Stimulated activated CD4-positive, alpha-beta T cell treated with anti-CD3 and anti-CD28 coated beads, Interleukin-1b, Interleukin-23, amount 100 ng/mL, for 1 hour (primary cell): ENCODE data around the gene VPS26B.
"Not testable (repeated sequence)": the region's sequence is repeated elsewhere in the genome, so short reads cannot be mapped to it uniquely, and the experiment has no call there.

Experiments
- DNase-seq, 2 donors: peaks; one replicate each; pipeline ENCODE4 v3.0.0-alpha.2; 2020; ENCODE audit warnings: low read depth in 2 of 2

Gene VPS26B

DNA sequence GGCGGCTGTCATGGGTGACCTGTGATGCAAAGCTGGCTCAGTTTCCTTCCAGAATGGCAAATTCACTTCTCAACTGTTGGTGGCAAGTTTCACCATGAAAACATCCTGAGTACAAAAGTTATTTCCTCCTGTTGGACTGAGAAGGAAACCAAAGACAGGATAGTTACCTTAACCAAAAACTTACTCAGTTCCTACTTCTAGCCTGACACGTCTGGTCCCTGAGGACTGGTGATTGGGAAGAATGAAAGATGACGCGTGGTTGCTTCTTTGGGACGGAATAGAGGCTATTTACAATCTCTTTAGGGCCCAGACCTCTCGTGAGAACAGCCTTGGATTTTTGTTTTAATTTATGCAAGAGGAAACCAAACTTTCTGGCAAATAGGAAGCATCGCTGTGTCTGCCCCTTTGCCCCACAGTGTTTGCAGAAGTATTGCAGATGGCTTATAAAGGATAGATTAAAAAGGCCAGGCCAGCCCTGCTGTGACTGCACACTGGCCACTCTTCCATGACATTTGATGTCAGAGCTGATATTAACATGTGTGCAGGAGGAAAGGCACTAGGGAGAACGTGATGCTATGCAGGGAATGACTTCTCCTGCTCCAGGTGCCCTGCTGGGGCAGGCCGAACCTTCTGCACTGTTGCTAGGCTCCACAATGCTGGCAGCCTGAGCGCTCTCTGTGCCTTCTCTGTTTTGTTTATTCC, 7.6 kb downstream of the VPS26B start:
- DNase-seq: no peak

DNA sequence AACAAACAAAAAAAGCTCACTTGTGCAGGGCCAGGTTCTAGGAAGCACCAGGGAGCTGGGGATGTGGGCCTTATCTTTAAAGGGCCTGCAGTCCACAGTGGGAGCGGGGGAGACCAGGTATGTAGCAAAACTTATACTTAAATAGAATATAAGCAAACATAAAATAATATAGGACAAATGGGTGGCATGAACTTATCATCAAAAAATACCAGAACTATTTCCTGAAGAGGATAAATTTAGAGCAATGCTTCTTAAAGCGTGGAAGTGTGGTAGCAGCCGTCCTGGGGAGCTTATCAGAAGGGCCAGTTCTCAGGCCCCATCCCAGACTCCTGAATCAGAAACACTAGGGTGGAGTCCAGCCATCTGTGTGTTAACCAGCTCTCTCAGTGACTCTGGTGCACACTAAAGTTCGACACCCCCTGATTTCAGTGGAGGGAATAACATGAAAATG, 9.3 kb downstream of the VPS26B start:
- DNase-seq: no peak

DNA sequence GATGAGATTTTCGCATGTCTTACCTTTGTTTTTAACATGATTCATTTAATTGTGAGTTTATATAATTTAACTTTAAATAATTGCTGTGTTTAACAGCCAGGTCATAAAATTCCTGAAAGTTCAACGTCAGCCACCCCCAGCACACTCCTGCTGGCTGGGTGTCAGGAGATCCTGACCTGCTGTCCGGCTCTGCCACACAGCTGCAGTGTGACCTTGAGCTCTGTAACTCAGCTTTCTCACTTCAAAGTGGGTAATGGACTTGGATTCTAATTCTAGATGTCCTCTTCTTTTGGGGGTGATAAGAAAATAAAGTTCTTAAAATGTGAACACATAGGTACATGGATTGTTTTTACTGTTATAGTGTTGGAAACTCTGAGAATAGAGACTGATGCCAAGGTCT, 10.9 kb downstream of the VPS26B start:
- no peak for DNase-seq

DNA sequence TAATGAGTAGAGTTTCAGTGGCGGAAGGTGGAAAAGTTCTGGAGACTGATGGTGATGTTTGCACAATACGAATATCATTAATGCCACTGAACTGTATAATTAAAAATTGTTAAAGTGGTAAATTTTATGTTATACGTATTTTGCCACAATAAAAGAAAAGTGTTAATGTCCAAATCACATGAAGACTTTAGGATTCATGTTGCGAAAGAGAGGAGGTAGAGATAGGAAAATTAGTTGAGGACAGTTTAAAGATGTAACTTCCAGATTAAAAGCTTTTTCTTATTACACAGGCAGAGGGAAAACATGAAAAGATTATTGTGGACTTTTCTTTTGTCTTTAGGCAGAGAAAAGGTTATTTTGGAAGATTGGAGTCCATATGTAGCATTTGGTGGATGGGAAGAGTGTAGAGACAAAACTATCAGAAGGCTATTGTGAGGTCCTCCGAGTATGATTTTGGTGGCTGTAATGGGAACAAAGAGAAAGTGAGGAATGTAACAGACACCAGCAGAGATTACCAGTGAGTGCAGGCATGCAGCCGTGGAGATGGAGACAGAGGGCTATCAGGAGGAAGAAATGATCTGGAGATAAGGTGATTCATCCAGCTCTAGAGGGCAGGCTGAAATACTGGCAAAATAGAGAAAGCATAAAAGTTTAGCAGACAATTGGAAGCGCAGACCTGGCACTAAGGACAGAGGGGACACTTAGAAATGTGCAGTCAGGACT, 12.5 kb downstream of the VPS26B start:
- no peak for DNase-seq

DNA sequence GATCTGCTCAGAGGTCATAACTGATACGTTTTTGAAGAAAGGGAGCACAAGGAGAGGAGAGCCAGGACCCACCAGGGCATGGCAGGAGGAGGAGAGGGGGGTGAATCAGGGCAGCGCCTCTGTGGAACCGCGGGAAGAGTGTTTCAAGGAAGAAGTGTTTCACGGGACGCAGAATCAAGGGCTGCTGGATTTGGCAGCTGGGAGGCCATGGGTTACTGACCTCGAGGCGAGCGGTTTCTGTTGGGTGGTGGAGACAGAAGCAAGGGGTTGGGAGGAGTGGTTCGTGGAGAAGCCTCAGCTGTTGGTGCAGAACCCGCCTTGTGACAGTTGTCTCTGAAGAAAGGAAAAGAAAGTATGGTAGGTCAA, 13.1 kb downstream of the VPS26B start:
- no peak for DNase-seq

DNA sequence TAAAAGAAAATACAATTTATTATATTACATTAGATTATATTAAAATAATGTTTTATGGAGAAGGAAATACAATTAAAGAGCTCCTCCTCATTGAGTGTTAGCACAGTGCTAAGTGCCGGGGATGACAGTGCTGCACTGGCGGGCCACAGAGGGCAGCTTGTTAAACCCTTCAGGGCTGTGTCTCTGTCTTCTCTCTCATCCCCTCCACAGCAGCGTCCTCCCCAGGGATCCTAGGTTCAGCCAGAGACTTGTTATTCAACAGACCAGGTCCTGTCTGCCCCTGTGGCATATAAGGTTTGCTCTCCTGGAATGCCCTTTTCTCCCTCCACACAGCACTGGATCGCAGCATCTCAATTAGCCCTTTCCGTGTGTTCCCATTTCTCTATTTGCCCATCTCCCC, 14.5 kb downstream of the VPS26B start:
- no peak for DNase-seq

DNA sequence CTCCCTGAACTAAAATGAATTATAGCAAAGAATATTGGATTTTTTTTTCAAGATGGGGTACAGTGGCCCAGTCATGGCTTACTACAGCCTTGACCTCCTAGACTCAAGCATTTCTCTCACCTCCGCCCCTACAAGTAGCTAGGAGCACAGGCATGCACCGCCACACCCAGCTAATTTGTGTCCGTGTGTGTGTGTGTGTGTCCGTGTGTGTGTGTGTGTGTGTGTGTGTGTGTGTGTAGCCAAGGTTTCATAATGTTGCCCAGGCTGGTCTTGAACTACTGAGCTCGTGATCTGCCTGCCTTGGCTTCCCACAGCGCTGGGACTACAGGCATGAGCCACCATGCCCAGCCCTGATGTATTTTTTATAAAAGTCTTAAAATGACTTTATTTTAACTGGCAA, 16.1 kb downstream of the VPS26B start:
- DNase-seq: no peak

DNA sequence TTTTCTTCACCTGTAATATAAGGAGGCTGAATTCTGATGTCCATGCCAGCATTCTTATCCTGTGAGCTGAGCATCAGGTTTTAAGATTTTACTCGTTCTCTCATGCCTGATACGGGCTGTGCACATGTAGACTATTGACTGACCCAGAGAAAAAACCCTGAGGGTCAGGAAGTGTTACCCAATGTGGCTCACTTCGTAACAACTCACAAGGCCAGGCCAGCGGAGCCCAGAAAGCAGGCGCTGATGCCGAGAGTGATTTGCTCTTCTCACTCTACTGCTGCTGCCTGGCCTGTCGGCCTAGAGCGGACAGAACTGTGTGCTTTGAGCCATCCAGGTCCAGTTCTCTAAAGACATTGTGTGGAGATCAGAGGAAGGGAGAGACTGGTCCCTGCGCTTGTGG, 17.9 kb downstream of the VPS26B start:
- no peak for DNase-seq

DNA sequence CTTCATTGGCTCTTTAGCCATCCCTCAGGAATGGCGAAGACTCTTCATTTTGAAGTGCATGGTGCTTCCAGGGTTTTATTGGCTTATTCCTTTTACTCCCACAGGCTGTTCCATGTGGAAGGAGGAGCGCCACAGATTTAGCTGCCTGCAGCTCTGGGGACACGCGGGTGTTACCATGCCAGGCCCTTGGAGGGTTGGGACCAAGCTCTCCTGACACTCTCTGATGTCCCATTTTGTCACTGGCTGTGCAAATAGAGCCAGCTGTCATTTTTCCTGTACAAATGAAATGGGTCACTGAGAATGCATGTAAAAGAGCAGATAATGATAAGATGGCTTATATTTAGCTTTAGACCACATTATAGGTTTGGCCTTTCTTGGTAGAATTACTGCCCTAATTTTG, 19.4 kb downstream of the VPS26B start:
- no peak for DNase-seq

DNA sequence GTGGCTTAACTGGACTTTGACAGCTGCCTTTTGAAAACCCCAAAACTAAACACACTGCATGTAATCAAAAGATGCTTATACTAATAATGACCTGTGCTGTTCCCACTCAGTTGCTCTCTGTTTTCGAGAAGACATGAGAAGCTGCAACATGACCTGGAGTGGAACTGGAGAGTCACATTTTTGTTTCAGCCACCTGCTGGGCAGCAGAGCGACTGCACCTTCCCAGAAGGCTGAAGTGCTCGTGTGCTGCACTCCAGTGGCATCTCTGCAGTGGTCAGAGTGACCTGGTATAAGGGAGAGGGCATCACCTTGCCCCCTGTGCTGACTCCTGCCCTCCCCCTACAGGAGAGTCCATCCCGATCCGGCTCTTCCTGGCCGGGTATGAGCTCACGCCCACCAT, 20.1 kb downstream of the VPS26B start:
- no peak for DNase-seq

DNA sequence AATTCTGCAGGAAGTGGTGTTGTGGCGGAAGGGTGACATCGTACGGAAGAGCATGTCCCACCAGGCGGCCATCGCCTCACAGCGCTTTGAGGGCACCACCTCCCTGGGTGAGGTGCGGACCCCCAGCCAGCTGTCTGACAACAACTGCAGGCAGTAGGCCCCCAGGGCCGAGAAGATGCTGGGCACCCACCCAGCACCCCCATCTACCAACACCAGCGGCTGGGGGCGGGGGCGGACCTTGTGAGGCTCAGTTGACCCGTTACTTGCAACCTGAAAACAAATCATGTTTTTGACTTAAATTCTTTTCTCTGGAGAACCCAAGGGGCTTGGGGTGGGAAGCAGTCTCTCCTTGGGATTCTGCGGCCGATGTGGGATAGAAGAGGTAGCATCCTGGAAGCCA, 21.0 kb downstream of the VPS26B start:
- no peak for DNase-seq

DNA sequence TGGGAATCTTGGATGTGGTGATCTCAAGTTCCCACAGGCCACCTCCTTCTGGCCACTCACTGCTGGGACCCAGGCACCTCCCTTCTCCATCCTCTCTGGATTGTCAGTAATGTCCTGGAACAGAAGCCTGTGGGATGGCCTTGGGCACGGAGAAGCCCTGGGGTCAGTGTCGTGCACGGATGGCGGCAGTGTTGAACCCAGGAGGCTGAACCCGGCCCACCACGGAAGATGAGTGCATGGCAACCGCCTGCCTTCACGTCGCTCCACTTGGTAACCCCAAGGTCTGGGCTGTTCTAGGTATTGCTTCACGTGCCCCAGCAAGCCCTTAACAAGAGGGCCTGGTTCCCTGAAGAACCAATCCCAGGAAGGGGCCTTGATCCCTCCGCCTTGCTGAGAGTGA, 21.6 kb downstream of the VPS26B start:
- no peak for DNase-seq

DNA sequence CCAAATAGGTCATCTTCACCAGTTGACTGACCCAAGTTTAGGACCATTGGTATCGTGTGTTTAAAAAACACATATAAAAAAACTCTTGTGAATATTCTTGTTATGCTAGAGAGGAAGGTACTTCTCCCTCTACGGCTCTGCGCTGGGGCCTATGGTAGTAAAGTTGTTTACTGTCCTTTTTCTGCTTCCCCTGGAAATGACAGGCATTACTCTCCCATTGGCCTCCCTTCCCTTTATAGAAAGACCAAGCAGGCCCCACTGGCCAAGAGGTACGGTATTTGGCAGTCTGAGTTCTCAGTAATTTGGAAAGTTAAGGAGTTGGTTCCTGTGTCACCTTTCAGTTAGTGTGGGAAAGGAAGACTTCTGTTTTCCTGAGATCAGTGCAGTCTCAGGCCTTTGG, 22.2 kb downstream of the VPS26B start:
- DNase-seq: no peak

DNA sequence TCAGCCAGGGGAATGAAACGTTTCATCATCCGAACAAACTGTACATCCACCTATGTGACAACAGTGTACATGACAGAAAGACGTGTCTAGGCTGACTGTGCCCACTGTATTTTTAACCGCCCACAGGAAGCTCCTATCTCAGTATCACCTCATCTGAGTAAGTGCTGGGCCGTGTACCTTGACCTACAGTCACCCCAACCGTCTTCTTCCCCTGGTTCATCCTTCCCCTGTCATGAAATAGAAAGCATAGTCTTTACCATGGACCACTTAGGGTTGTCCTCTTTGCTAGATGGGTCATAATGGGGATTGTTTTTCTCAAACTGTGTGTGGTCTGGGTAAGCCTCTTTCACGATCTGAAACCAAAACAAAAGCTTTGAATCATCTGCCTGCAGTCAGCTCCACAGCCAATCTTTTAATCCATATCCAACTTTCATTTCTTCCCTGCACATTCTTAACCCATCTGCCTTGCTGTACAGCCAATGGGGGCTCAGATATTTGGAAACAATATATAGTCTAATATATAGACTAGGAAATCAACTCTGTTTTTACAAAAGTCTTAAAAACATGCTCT, 24.5 kb downstream of the VPS26B start:
- DNase-seq: no peak

DNA sequence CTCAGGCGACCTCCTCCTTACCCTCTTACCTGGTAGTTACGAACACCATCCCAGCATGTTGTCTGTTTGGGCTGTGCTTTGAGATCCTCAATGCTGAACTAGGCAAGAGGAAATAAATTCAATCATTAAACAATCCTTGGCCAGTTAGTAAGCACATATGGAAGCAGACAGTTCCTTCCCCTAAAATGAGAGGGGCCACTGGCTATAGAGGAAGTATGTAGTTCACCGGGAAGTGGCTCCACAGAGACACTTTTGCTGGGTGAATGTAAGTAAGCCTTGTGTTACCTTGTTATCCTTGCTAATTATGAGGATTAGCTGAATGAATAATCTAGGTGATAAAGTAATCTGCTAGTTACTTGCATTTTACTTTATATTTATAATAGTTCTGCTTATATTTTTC, 25.8 kb downstream of the VPS26B start:
- no peak for DNase-seq

DNA sequence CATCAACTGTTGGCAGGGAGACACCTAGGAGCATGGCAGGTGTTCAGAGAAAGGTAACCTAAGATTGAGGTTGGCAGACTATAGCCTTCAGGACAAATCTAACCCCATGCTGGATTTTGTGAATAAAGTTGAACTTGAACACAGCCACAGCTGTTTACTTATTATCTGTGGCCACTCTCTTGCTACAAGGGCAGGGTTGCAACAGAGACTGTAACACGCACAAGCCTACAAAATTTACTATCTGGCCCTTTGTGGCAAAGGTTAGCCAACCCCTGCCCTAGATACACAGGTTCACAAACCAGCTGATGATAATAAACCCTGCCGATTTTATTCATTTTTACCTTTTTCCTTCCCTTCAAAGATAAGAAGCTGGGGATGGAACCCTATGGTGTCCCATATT, 26.2 kb downstream of the VPS26B start:
- DNase-seq: no peak

DNA sequence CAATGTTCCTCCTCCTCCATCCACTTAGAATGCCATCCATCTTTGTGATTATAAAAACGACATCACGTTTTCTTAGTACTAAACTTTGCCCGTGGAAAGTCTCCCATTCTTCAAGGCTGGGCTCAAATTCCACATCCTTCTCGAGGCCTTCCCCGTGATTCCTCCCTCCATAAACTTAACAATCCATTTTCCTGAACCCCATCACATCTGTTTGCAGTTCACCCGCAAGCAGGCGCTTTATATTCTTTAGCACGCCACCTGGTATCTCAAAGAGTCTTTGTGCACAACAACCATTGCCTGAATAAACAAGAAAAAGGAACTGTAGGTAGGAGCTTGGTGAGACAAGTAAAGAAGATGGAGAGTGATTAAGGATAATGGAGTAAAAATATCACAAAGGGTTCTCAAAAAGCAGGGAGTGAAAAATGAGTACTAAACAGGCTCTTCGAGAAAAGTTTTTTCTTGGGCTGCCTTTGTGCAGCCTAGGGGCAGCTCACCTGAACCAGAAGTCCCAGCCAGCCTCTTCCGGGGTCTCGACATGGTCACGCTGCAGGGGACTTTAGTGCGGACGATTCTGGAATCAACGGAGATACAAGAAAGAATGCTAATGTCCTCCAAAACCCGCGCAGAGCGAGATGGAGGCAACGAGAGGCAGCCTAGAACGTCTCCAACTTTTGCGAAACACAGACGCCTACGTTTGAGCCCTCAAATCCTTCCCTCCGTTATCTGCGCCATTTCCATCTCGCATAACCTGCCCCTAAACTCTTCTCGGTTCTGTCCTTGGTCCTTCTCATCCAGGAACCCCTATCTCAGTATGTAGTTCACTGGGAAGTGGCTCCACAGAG, 28.1 kb downstream of the VPS26B start:
- no peak for DNase-seq

DNA sequence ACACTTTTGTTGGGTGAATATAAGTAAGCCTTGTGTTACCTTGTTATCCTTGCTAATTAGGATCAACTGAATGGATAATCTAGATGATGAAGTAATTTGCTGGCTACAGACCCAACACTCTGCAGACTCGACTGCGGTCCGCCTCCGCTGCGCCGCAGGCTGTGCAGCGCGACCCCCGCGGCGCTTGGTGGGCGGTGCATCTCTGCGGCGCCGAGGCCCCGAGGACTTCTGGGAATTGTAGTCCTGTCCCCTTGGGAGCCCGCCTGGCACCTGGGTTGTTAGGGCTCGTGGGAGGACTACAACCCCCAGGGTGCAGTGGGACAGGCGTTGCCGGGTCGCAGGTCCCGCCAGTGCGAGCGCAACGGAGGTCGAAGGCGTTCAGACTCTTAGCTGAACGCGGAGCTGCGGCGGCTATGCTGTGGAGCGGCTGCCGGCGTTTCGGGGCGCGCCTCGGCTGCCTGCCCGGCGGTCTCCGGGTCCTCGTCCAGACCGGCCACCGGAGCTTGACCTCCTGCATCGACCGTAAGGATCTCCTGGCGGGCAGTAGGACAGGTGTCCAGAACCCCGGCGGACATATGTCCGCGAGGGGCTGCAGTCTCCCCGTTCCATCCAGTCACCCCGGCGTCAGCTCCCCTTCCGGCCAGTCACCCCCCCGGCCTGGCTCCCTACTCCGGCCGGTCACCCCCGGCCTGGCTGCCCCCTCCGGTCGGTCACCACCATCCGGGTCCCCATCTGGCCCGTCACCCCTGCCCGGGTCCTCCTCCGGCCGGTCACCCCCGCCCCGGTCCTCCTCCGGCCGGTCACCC, 28.9 kb downstream of the VPS26B start, which contains the start of the genes ACAD8 and THYN1:
Gene ACAD8, plus strand, starts transcription at position 381 of the 806 bp plus-strand sequence. Its CDS starts 33 bp downstream, at position 414.
Gene THYN1, minus strand, starts transcription at position 165 of the 806 bp plus-strand sequence. CDS start 470 bp downstream, outside the sequence.
- DNase-seq: peak; percentile 89

DNA sequence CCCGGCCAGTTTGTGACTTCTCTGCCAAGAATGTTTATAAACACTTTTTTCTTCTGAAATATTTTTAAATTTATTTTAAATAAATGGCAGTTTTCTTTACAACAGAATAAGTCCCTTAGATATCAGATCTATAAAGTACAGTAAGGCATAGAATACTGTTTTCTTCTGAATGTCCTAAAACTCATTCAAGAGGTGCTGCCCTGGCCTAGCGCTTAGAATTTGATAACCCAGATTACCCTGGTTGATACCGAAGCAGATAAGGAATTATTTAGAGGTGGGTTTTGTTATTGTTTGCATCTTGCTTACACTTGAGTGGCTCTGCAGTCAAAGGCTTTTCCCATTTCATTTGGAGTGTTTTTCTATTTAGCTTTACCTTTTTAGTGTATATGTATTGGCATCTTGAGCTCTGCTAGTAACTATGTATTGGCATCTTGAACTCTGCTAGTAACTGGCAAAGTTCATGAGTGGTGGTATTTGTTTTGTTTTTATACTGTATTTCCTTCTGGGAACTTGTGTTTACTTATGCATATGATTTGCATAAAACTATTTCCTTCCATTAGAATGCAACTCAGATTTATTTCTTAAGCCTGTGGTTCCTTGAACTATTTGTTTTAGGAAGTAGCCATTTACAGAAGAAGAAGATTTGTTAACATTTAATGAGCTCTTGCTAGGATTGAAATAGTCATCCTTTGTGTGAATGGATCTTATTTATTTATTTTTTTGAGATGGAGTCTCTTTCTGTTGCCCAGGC, 30.1 kb downstream of the VPS26B start:
- no peak for DNase-seq

DNA sequence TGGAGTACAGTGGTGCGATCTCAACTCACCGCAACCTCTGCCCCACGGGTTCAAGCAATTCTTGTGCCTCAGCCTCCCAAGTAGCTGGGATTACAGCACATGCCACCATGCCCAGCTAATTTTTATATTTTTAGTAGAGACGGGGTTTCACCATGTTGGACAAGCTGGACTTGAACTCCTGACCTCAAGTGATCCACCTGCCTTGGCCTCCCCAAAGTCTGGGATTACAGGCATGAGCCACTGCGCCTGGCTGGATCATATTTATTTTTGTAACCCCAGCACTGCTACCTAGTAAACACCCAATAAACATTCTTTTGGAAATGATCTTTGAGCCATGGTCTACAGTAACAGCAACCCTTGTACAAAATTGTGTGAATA, 30.7 kb downstream of the VPS26B start:
- not testable (repeated sequence) for DNase-seq

DNA sequence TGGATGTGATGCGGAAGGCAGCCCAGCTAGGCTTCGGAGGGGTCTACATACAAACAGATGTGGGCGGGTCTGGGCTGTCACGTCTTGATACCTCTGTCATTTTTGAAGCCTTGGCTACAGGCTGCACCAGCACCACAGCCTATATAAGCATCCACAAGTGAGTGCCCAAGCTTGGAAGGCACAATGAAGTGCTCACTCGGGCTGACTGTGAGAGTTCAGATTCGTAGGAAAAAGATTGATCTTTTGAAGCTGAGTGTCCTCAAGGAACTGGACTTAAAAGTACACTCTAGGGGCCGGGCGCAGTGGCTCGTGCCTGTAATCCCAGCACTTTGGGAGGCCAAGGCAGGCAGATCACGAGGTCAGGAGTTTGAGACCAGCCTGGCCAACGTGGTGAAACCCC, 32.6 kb downstream of the VPS26B start:
- DNase-seq: no peak
